Naive thymus-derived CD8-positive, alpha-beta T cell (primary cell): ENCODE measurements around the gene RHBDF1. TPM values are rescaled to one million over a fixed set of nuclear protein-coding genes. Genes with fewer than 3 reads are reported as not detected.
"Not testable (repeated sequence)": the region's sequence is repeated elsewhere in the genome, so short reads cannot be mapped to it uniquely, and the experiment has no call there.

Experiments
- ATAC-seq, 2 donors: fragments of 150-1000 bp; cut with Tn5 transposase in 1 of 2; sonication (Bioruptor Pico), chemical (Tn5 transposase) in 1 of 2; 1 replicate in 1 of 2; 2 replicates in 1 of 2; pipeline ENCODE4 v1.10.0; 2021; ENCODE audit warnings: mild to moderate bottlenecking in 2 of 2, moderate library complexity in 2 of 2
- POLR2A ChIA-PET: fragments of 350-600 bp; sonication (Branson Sonifier 250); formaldehyde crosslinking; loops from one replicate; lab custom pipeline; 2021; ENCODE audit warnings: antibody characterized with exemption; lab: Charles Lee
- DNase-seq, 10 donors: peaks; one replicate each; pipeline versions ENCODE4 v3.0.0 to v3.0.0-alpha.2; 2020 to 2022
- H3K27ac Mint-ChIP-seq, 10 donors: one replicate each; pipeline ENCODE4 v1.8.0; 2020 to 2022; ENCODE audit warnings: mild to moderate bottlenecking in 10 of 10, mixed read lengths in 10 of 10, moderate library complexity in 4 of 10, inconsistent platforms in 1 of 10
- H3K27me3 Mint-ChIP-seq, 5 donors: one replicate each; pipeline ENCODE4 v1.8.0; 2021 to 2022; ENCODE audit warnings: mixed read lengths in 5 of 5
- H3K36me3 Mint-ChIP-seq, 3 donors: one replicate each; pipeline ENCODE4 v1.8.0; 2020 to 2022; ENCODE audit warnings: mixed read lengths in 3 of 3, mild to moderate bottlenecking in 2 of 3, inconsistent platforms in 1 of 3
- H3K4me1 Mint-ChIP-seq, 4 donors: one replicate each; pipeline ENCODE4 v1.8.0; 2021 to 2022; ENCODE audit warnings: mixed read lengths in 4 of 4
- H3K4me3 Mint-ChIP-seq, 10 donors: one replicate each; pipeline ENCODE4 v1.8.0; 2020 to 2022; ENCODE audit warnings: mild to moderate bottlenecking in 10 of 10, mixed read lengths in 10 of 10, moderate library complexity in 6 of 10, inconsistent platforms in 1 of 10
- H3K9me3 Mint-ChIP-seq, 9 donors: one replicate each; pipeline ENCODE4 v1.8.0; 2020 to 2022; ENCODE audit warnings: mixed read lengths in 9 of 9, mild to moderate bottlenecking in 3 of 9, inconsistent platforms in 1 of 9, moderate library complexity in 1 of 9
- polyA plus RNA-seq, 3 donors: library from polyadenylated mRNA; unstranded; fragments of 300-500 nt; fragmentation: Illumina TruSeq; gene quantifications; one replicate each; pipeline ENCODE4 v1.2.3, GENCODE V29; 2021
- total RNA-seq, 8 experiments: library from RNA in 2 of 8; stranded (reverse) in 2 of 8; gene quantifications; one replicate each; pipeline ENCODE4 v1.2.3 and lab custom pipeline; 2021 to 2026

Gene RHBDF1
- total and polyA plus RNA-seq, 5 experiments from 2014 or later, result 0.50 TPM; not detected in 4

GRCh38 chr16:50769-51591, 21.5 kb downstream of the RHBDF1 start:
- no peaks in the 10 kb centered on the region for H3K9me3 Mint-ChIP-seq
- POLR2A ChIA-PET, result no interaction called here
- peak overlapping the region in 3 of 10 donors; percentile 10 to 21 (median 21) for H3K27ac Mint-ChIP-seq
- H3K27me3 Mint-ChIP-seq, result no peaks in the 10 kb centered on the region
- H3K4me1 Mint-ChIP-seq, result peaks cover 10 to 41% (median 36%) of the 10 kb centered on the region in 4 donors
- DNase-seq (no peak), ATAC-seq (no peak)
- H3K36me3 Mint-ChIP-seq, result peaks cover 0 to 46% (median 6%) of the 10 kb centered on the region in 3 donors
- H3K4me3 Mint-ChIP-seq, result peak overlapping the region; percentile 28 to 99 (median 57)

GRCh38 chr16:47234-47633, 25.2 kb downstream of the RHBDF1 start:
- POLR2A ChIA-PET, result no interaction called here
- DNase-seq (no peak), ATAC-seq (no peak)
- no peak overlapping the region for H3K4me3 Mint-ChIP-seq
- H3K27ac Mint-ChIP-seq, result peak overlapping the region in 5 of 10 donors; percentile 38 to 79 (median 62)
- no peaks in the 10 kb centered on the region for H3K27me3 Mint-ChIP-seq
- H3K9me3 Mint-ChIP-seq, result no peaks in the 10 kb centered on the region
- H3K36me3 Mint-ChIP-seq, result peaks cover 0 to 82% (median 13%) of the 10 kb centered on the region in 3 donors
- H3K4me1 Mint-ChIP-seq, result peaks cover 12 to 42% (median 33%) of the 10 kb centered on the region in 4 donors

- H3K27me3 Mint-ChIP-seq, H3K27ac Mint-ChIP-seq, DNase-seq: not testable (repeated sequence)
These were observed 25.9 kb downstream of the RHBDF1 start for GRCh38 chr16:46510-46909.

GRCh38 chr16:45454-45853, 27.0 kb downstream of the RHBDF1 start:
- Mint-ChIP-seq H3K36me3 (peaks cover 0 to 82% (median 9%) of the 10 kb centered on the region in 3 donors), H3K9me3 (no peaks in the 10 kb centered on the region), H3K4me1 (peaks cover 16 to 32% (median 26%) of the 10 kb centered on the region in 4 donors), H3K27me3 (no peaks in the 10 kb centered on the region), H3K4me3 (no peak overlapping the region), H3K27ac (no peak overlapping the region)
- POLR2A ChIA-PET, result interaction anchor here (0.7 kb wide), 1 partner anchor 12 kb away, joined by 3 read pairs; no protein-coding TSS in a partner anchor
- ATAC-seq (no peak), DNase-seq (no peak)

More at GRCh38 chr16:46510-46909, 25.9 kb downstream of the RHBDF1 start:
- H3K4me3 Mint-ChIP-seq, ATAC-seq, H3K9me3 Mint-ChIP-seq, POLR2A ChIA-PET: not testable (repeated sequence)
- Mint-ChIP-seq H3K4me1 (peaks cover 16 to 42% (median 33%) of the 10 kb centered on the region in 4 donors), H3K36me3 (peaks cover 0 to 88% (median 13%) of the 10 kb centered on the region in 3 donors)

GRCh38 chr16:44655-45054, 27.8 kb downstream of the RHBDF1 start:
- POLR2A ChIA-PET, result interaction anchor here (0.7 kb wide), 1 partner anchor 13 kb away, joined by 3 read pairs; no protein-coding TSS in a partner anchor
- Mint-ChIP-seq H3K27me3 (no peaks in the 10 kb centered on the region), H3K4me3 (no peak overlapping the region), H3K27ac (no peak overlapping the region), H3K9me3 (no peaks in the 10 kb centered on the region), H3K36me3 (peaks cover 0 to 74% (median 9%) of the 10 kb centered on the region in 3 donors), H3K4me1 (peaks cover 15 to 28% (median 26%) of the 10 kb centered on the region in 4 donors)
- DNase-seq, result no peak
- ATAC-seq, result no peak

GRCh38 chr16:43294-43693, 29.1 kb downstream of the RHBDF1 start:
- Mint-ChIP-seq H3K27me3 (no peaks in the 10 kb centered on the region), H3K36me3 (peaks cover 0 to 62% (median 9%) of the 10 kb centered on the region in 3 donors), H3K4me1 (peaks cover 23 to 40% (median 39%) of the 10 kb centered on the region in 4 donors), H3K27ac (peak overlapping the region in 2 of 10 donors; percentile 19 to 43), H3K9me3 (no peaks in the 10 kb centered on the region), H3K4me3 (no peak overlapping the region)
- DNase-seq, result no peak
- POLR2A ChIA-PET, result interaction anchor here (0.6 kb wide), 1 partner anchor 180 kb away, joined by 3 read pairs; no protein-coding TSS in a partner anchor
- ATAC-seq, result no peak

GRCh38 chr16:42691-43090, 29.7 kb downstream of the RHBDF1 start:
- Mint-ChIP-seq H3K4me3 (no peak overlapping the region), H3K27ac (peak overlapping the region in 7 of 10 donors; percentile 7 to 69 (median 37)), H3K9me3 (no peaks in the 10 kb centered on the region), H3K36me3 (peaks cover 0 to 58% (median 9%) of the 10 kb centered on the region in 3 donors), H3K4me1 (peaks cover 22 to 46% (median 44%) of the 10 kb centered on the region in 4 donors), H3K27me3 (no peaks in the 10 kb centered on the region)
- DNase-seq, result no peak
- POLR2A ChIA-PET, result interaction anchor here (0.6 kb wide), 1 partner anchor 181 kb away, joined by 3 read pairs; no protein-coding TSS in a partner anchor
- no peak for ATAC-seq

GRCh38 chr16:42069-42457, 30.4 kb downstream of the RHBDF1 start:
- Mint-ChIP-seq H3K9me3 (no peaks in the 10 kb centered on the region), H3K4me3 (peak overlapping the region in 2 of 10 donors; percentile 6 to 40), H3K27me3 (no peaks in the 10 kb centered on the region), H3K36me3 (peaks cover 0 to 52% (median 9%) of the 10 kb centered on the region in 3 donors), H3K4me1 (peaks cover 22 to 49% (median 46%) of the 10 kb centered on the region in 4 donors), H3K27ac (peak overlapping the region in 6 of 10 donors; percentile 27 to 74 (median 42))
- ATAC-seq, result no peak
- DNase-seq, result no peak
- POLR2A ChIA-PET, result no interaction called here

GRCh38 chr16:41439-42068, 30.9 kb downstream of the RHBDF1 start:
- Mint-ChIP-seq H3K27me3 (no peaks in the 10 kb centered on the region), H3K4me1 (peaks cover 22 to 53% (median 45%) of the 10 kb centered on the region in 4 donors), H3K4me3 (peak overlapping the region in 2 of 10 donors; percentile 6 to 40), H3K27ac (peak overlapping the region in 5 of 10 donors; percentile 12 to 74 (median 69)), H3K9me3 (no peaks in the 10 kb centered on the region), H3K36me3 (peaks cover 0 to 50% (median 9%) of the 10 kb centered on the region in 3 donors)
- ATAC-seq (no peak), DNase-seq (no peak)
- POLR2A ChIA-PET, result no interaction called here

- ATAC-seq (peak; percentile 84 to 97), DNase-seq (peak in 8 of 10 donors; percentile 19 to 80 (median 44))
- H3K36me3 Mint-ChIP-seq, result peaks cover 0 to 27% (median 4%) of the 10 kb centered on the region in 3 donors
- no peaks in the 10 kb centered on the region for H3K9me3 Mint-ChIP-seq
- POLR2A ChIA-PET, result interaction anchor here (0.6 to 1.6 kb wide), 2 partner anchors 14 to 298 kb away, joined by 6 read pairs; partner anchors contain the start of genes POLR3K and SNRNP25
- H3K4me3 Mint-ChIP-seq, result peak overlapping the region in 9 of 10 donors; percentile 7 to 71 (median 52)
- H3K27ac Mint-ChIP-seq, result peak overlapping the region; percentile 31 to 93 (median 78)
- H3K4me1 Mint-ChIP-seq, result peaks cover 28 to 73% (median 51%) of the 10 kb centered on the region in 4 donors
- H3K27me3 Mint-ChIP-seq, result no peaks in the 10 kb centered on the region
These were observed 33.2 kb downstream of the RHBDF1 start for GRCh38 chr16:38941-39892.

- POLR2A ChIA-PET, result interaction anchor here (1.6 kb wide), 1 partner anchor 15 kb away, joined by 6 read pairs; the partner anchor contains the start of genes POLR3K and SNRNP25
- H3K36me3 Mint-ChIP-seq, result peaks cover 0 to 18% (median 0%) of the 10 kb centered on the region in 3 donors
- peak overlapping the region in 8 of 10 donors; percentile 47 to 93 (median 84) for H3K27ac Mint-ChIP-seq
- DNase-seq, H3K9me3 Mint-ChIP-seq, ATAC-seq, H3K27me3 Mint-ChIP-seq: not testable (repeated sequence)
- peak overlapping the region in 6 of 10 donors; percentile 19 to 58 (median 52) for H3K4me3 Mint-ChIP-seq
- H3K4me1 Mint-ChIP-seq, result peaks cover 28 to 76% (median 47%) of the 10 kb centered on the region in 4 donors
These were observed 34.2 kb downstream of the RHBDF1 start for GRCh38 chr16:38206-38605.
